ENCODE measurements around the gene RASSF8. TPM values are rescaled to one million over a fixed set of nuclear protein-coding genes. Genes with fewer than 3 reads are reported as not detected.
A peak's percentile ranks its signal among the peaks of the same experiment; 100 is the strongest.

Gene RASSF8
- total RNA-seq, 2 donors from 2014 or later: 47.9 to 86.6 TPM

DNA sequence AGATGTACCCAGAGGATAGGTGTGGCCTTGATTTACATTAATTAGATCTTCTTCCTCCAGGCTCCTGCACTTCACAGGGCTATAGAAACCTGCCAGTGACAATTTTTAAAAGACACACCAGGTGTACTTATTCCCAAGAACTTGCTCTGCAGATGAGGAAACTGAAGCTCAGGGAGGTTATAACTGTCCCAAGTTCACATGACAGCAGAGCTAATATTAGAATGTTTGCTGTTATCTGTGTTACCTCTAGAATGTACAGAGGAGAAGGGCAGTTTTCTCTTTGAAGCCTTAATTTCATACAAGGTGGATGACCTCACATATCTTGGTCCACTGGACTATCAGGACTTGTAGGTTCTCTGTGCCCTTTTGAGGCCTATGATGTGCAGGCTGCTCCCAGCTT is 27.7 kb downstream of the RASSF8 start:
- DNase-seq (ENCODE audit: low spot score): no peak
- Histone ChIP-seq H3K4me3 (no peak overlapping the region), H3K4me1 (ENCODE audit: control insufficient read depth in 1 of 2, low read depth in 2 of 2) (peaks cover 9 to 50% of the 10 kb centered on the region in 2 donors), H3K27ac (no peak overlapping the region), H3K27me3 (replicated peaks; ENCODE audit: insufficient read depth) (no peaks in the 10 kb centered on the region), H3K9me3 (no peaks in the 10 kb centered on the region), H3K36me3 (no peaks in the 10 kb centered on the region)
- ATAC-seq (ENCODE audit: insufficient number of reproducible peaks, low FRiP score, low read depth): no peak
- TF ChIP-seq, protein P1, sequence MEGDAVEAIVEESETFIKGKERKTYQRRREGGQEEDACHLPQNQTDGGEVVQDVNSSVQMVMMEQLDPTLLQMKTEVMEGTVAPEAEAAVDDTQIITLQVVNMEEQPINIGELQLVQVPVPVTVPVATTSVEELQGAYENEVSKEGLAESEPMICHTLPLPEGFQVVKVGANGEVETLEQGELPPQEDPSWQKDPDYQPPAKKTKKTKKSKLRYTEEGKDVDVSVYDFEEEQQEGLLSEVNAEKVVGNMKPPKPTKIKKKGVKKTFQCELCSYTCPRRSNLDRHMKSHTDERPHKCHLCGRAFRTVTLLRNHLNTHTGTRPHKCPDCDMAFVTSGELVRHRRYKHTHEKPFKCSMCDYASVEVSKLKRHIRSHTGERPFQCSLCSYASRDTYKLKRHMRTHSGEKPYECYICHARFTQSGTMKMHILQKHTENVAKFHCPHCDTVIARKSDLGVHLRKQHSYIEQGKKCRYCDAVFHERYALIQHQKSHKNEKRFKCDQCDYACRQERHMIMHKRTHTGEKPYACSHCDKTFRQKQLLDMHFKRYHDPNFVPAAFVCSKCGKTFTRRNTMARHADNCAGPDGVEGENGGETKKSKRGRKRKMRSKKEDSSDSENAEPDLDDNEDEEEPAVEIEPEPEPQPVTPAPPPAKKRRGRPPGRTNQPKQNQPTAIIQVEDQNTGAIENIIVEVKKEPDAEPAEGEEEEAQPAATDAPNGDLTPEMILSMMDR (IDR thresholded peaks at IDR 0.05): no peak

DNA sequence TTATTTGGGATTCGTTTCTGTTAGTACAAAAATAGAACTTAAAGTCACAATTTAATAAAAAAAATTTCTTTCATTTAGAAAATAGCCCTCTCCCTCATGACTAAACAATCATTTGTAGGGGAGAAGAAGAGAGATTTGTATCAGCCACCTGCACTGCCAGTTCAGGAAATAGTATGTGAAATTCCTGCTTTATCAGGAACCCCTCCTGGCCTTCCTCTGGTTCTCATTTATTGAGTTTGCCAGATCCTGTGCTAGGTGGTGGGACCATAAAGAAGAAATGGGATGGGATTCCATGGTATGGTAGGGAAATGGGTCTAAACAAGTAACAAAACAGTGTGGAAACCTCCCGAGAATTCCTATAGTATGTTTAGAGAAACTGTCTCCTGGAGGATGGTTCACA is 30.0 kb downstream of the RASSF8 start:
- DNase-seq (ENCODE audit: low spot score) (no peak), ATAC-seq (ENCODE audit: insufficient number of reproducible peaks, low FRiP score, low read depth) (no peak)
- H3K9me3 ChIP-seq: no peaks in the 10 kb centered on the region
- peak overlapping the region in 1 of 2 donors; percentile 33 for H3K27ac ChIP-seq
- H3K36me3 ChIP-seq: no peaks in the 10 kb centered on the region
- TF ChIP-seq, protein P1 (IDR thresholded peaks at IDR 0.05): no peak
- no peaks in the 10 kb centered on the region for H3K27me3 ChIP-seq (replicated peaks; ENCODE audit: insufficient read depth)
- no peak overlapping the region for H3K4me3 ChIP-seq
- H3K4me1 ChIP-seq (ENCODE audit: control insufficient read depth in 1 of 2, low read depth in 2 of 2): peaks cover 9 to 70% of the 10 kb centered on the region in 2 donors

DNA sequence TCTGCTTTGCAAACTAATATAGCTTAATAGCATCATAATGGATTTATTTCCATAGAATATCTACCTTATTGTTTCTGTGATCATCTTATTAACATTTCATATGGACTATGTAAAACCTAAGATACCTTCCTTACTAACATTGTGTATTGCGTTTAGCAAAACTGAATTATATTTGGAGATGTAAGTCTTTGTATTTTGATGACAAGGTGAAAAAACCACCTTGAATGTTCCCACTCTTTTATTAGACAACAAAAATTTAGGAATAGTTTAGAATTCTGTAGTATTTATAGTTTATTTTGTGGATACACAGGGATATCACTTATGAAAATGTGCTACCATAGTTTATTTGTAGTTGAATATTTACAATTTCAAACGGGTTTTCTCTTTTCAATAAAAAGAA is 32.0 kb downstream of the RASSF8 start:
- Histone ChIP-seq H3K27ac (no peak overlapping the region), H3K4me1 (ENCODE audit: control insufficient read depth in 1 of 2, low read depth in 2 of 2) (peaks cover 9 to 76% of the 10 kb centered on the region in 2 donors), H3K27me3 (replicated peaks; ENCODE audit: insufficient read depth) (no peaks in the 10 kb centered on the region), H3K4me3 (no peak overlapping the region), H3K36me3 (no peaks in the 10 kb centered on the region), H3K9me3 (no peaks in the 10 kb centered on the region)
- no peak for DNase-seq (ENCODE audit: low spot score)
- TF ChIP-seq, protein P1 (IDR thresholded peaks at IDR 0.05): no peak
- no peak for ATAC-seq (ENCODE audit: insufficient number of reproducible peaks, low FRiP score, low read depth)

DNA sequence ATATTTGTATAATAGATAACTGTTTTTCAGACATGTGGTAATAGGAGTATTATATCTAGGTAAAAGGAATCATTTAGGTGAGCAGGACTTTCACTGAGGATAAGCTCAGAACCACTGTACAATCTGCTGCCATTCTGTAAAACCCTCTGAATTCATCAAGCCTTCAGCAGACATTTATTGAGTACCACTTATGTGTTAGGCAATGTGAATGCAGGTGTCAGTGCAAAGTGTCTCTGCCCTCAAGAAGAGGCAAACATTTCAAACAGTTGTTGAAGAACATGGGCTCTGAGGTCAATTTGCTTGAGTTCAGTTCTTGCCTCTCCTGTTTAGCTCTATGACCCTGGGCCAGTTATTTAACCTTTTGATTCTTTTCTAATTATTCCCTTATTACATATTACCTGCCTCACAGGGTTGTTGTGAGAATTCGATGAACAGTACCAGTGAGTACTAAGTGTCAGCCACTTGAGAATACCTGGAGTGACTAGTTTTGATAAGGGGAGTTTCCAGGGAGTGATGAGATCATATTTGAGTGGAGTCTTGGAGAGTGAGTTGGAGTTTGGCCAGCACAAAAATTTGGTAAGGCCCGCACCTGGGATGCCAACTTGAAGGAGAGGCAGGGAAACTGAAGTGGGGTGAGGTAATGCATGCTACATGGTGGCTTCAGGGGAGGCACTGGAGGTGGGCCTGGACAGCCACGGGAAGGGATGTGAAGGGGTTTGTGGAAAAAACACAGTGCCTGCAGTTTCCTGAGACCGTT is 33.7 kb downstream of the RASSF8 start:
- Histone ChIP-seq H3K27ac (peak overlapping the region; percentile 31 to 76), H3K4me1 (ENCODE audit: control insufficient read depth in 1 of 2, low read depth in 2 of 2) (peaks cover 13 to 75% of the 10 kb centered on the region in 2 donors)

DNA sequence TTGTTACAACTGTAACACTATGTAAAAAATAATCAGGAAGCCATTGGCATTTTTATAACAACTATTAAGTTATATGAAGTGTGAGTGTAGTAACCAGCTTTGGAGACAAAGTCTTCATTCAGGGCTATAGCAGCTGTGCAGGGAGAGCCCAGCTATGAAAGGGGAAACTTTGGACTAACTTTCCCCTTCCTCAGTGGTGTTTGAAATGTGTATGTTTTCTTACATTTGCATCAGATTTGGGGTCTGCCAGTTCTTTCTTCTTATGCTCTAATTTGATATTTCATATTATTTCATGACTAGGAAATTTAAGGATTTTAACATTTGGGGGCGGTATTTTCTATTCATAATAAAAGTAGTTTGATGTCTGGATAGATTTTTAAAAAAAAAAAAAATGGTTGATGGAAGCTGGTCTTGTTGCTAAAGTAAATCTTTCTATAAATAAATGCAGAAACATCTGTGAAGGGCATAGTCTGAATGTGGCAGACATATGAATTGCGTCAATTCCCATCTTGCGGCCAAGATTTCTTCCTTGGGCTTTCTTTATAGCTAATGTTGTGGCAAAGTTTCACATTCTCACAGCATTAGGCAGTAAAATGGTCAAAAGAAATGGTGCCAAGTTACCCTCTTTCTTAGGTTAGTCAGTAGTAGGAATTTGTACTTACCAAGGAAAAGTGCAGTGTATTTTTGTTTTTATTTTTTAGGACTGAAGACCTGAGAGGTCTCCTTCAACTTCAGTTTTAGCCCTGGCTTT is 35.6 kb downstream of the RASSF8 start:
- Histone ChIP-seq H3K4me1 (ENCODE audit: control insufficient read depth in 1 of 2, low read depth in 2 of 2) (peaks cover 21 to 76% of the 10 kb centered on the region in 2 donors), H3K36me3 (no peaks in the 10 kb centered on the region), H3K9me3 (no peaks in the 10 kb centered on the region), H3K27ac (peak overlapping the region; percentile 66 to 76), H3K4me3 (peak overlapping the region; percentile 9), H3K27me3 (replicated peaks; ENCODE audit: insufficient read depth) (no peaks in the 10 kb centered on the region)
- ATAC-seq (ENCODE audit: insufficient number of reproducible peaks, low FRiP score, low read depth) (no peak), DNase-seq (ENCODE audit: low spot score) (no peak)
- TF ChIP-seq, protein P1 (IDR thresholded peaks at IDR 0.05): no peak

More for the DNA sequence above, 33.7 kb downstream of the RASSF8 start:
- Histone ChIP-seq H3K27me3 (replicated peaks; ENCODE audit: insufficient read depth) (no peaks in the 10 kb centered on the region), H3K9me3 (no peaks in the 10 kb centered on the region), H3K36me3 (no peaks in the 10 kb centered on the region), H3K4me3 (no peak overlapping the region)
- no peak for DNase-seq (ENCODE audit: low spot score)
- ATAC-seq (ENCODE audit: insufficient number of reproducible peaks, low FRiP score, low read depth): no peak
- TF ChIP-seq, protein P1 (IDR thresholded peaks at IDR 0.05): no peak

Measured in thoracic aorta (tissue), 2 donors.